Sigmoid colon (tissue), 4 donors: Measurements from ENCODE around the gene GDPD1.

Experiments
- EP300 ChIP-seq, 4 donors: sonication (generic); formaldehyde crosslinking; IDR thresholded peaks; one replicate each; pipeline ENCODE4 v1.6.1; 2017; ENCODE audit warnings: antibody characterized with exemption in 4 of 4
- POLR2A ChIP-seq, 2 donors: fragments of 450-650 bp; IDR thresholded peaks; one replicate each; pipeline ENCODE4 v1.6.1; 2016; ENCODE audit warnings: antibody characterized with exemption in 2 of 2, mild to moderate bottlenecking in 2 of 2, moderate library complexity in 2 of 2
- POLR2AphosphoS5 ChIP-seq, 4 donors: sonication (generic); formaldehyde crosslinking; IDR thresholded peaks; one replicate each; pipeline ENCODE4 v1.6.1; 2017; ENCODE audit warnings: antibody characterized with exemption in 4 of 4
- TF ChIP-seq, protein P1 (sequence below), 4 experiments: fragments of 450-650 bp in 3 of 4; fragments of 200-600 bp in 1 of 4; IDR thresholded peaks; one replicate each; pipeline ENCODE4 v1.5.1; 2016 to 2019; ENCODE audit warnings: antibody characterized with exemption in 4 of 4, mild to moderate bottlenecking in 3 of 4, moderate library complexity in 2 of 4

DNA sequence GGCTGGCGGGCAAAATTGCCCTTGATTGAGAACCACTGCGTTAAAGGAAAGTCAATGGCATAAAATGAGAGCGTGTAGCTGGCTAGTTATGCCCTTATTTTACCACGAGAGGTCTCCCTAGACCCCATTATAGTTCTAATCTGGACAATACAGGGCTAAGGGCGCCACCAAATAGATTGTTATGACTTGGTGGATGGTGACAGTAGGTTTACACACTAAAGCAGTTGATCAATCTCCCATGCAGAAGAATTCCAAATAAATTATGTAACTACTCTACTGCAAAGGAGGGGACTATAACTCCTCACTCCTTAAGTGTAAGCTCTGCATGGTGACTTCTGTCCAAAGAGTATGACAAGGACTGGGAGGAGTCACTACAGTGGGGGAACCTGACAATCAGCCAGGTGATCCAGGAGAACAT is 90.7 kb downstream of the GDPD1 start:
- TF ChIP-seq, protein P1, sequence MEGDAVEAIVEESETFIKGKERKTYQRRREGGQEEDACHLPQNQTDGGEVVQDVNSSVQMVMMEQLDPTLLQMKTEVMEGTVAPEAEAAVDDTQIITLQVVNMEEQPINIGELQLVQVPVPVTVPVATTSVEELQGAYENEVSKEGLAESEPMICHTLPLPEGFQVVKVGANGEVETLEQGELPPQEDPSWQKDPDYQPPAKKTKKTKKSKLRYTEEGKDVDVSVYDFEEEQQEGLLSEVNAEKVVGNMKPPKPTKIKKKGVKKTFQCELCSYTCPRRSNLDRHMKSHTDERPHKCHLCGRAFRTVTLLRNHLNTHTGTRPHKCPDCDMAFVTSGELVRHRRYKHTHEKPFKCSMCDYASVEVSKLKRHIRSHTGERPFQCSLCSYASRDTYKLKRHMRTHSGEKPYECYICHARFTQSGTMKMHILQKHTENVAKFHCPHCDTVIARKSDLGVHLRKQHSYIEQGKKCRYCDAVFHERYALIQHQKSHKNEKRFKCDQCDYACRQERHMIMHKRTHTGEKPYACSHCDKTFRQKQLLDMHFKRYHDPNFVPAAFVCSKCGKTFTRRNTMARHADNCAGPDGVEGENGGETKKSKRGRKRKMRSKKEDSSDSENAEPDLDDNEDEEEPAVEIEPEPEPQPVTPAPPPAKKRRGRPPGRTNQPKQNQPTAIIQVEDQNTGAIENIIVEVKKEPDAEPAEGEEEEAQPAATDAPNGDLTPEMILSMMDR (IDR thresholded peaks at IDR 0.05) = peak; percentile 72 to 85 (median 80)
- TF ChIP-seq EP300 (IDR thresholded peaks at IDR 0.05) (no peak), POLR2AphosphoS5 (IDR thresholded peaks at IDR 0.05) (no peak), POLR2A (IDR thresholded peaks at IDR 0.05) (no peak)
